HG03432 (cell line): ENCODE measurements around the gene CCDC141.
"Not testable (repeated sequence)": the region's sequence is repeated elsewhere in the genome, so short reads cannot be mapped to it uniquely, and the experiment has no call there.

Experiments used
- ATAC-seq: cut with Tn5 transposase; IDR thresholded peaks from one replicate; pipeline ENCODE4 v1.9.1; 2021; ENCODE audit warnings: mild to moderate bottlenecking, moderate library complexity; ENCODE audit not compliant: unreplicated experiment

CCDC141 gene

GRCh38 chr2:179045602-179046001 is 4.3 kb downstream of the CCDC141 start:
- ATAC-seq: not testable (repeated sequence)

GRCh38 chr2:179044500-179044899 is 5.4 kb downstream of the CCDC141 start:
- ATAC-seq: no peak

- ATAC-seq: peak; percentile 72
These were observed 12.1 kb downstream of the CCDC141 start for GRCh38 chr2:179037807-179038206.

GRCh38 chr2:179036353-179036905 is 13.5 kb downstream of the CCDC141 start:
- no peak for ATAC-seq

GRCh38 chr2:179031731-179032408 is 18.1 kb downstream of the CCDC141 start:
- ATAC-seq: peak; percentile 97

DNA sequence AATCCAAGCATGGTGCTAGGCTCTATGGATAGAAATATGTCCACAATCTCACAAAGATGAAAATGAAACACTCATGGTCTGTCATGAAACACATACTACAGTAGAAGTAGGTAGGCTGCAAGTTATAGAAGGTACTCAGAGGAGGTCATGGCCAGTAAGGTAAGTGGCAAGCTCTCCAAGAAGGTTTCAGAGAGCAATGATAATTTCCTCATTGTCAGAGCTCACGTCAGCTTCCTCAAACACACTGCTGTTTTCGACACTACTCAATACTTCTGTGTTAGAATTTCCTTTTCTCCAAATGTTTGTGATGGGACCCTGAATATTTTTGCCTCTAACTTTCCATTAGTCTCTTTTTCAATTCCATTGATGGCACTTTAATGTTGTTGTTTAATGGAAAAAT is 25.5 kb downstream of the CCDC141 start:
- ATAC-seq: no peak

GRCh38 chr2:179022685-179023084 is 27.3 kb downstream of the CCDC141 start:
- no peak for ATAC-seq

DNA sequence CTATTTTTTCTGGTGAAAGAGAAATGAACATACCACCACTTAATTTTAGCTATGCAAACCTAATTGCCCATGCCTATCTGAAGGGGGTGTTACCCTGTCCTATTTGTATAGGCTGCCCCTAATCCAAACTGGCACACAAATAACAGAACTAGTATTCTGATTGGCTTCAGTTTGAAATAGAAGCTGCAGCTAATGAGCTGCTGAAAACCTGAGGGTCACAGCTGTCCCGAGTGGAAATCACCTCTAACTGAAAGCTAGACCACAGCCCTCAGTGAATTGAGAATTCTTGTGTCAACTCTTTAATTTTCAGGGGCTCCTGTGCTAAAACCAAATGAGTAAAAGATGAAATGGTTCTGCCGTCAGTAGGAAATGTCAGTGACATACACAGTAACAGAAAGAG is 28.7 kb downstream of the CCDC141 start:
- ATAC-seq: peak; percentile 84

- peak; percentile 61 for ATAC-seq
These were observed 29.7 kb downstream of the CCDC141 start for GRCh38 chr2:179020156-179020750.

- no peak for ATAC-seq
These were observed 30.7 kb downstream of the CCDC141 start for GRCh38 chr2:179019260-179019659.

- ATAC-seq: no peak
These were observed 32.1 kb downstream of the CCDC141 start for GRCh38 chr2:179017773-179018357.

DNA sequence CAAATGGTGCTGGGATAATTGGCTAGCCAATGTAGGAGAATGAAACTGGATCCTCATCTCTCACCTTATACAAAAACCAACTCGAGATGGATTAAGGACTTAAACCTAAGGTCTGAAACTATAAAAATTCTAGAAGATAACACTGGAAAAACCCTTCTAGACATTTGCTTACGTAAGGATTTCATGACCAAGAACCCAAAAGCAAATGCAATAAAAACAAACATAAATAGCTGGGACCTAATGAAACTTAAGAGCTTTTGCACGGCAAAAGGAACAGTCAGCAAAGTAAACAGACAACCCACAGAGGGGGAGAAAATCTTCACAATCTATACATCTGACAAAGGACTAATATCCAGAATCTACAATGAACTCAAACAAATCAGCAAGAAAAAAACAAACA is 35.7 kb downstream of the CCDC141 start:
- not testable (repeated sequence) for ATAC-seq

GRCh38 chr2:179005976-179006375 is 44.0 kb downstream of the CCDC141 start:
- no peak for ATAC-seq

- ATAC-seq: no peak
These were observed 50.5 kb downstream of the CCDC141 start for GRCh38 chr2:178999476-178999875.

DNA sequence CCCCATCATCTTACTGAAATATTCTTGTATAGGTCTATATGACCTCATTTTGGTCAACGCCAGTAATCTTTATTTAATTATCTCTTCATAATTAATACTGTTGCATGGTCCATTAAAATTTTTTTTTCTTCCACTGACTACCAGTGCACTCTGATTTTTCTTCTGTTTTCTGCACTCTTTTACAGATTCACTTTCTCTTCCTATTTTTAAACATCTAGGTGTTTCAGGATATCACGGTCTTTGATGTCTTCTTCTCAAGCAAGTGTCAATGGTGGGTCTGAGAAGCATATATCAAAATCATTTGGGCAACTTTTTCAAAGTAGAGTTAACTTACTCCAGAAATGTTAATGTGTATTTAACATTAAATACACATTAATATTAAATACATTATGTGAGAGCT is 51.4 kb downstream of the CCDC141 start:
- peak; percentile 78 for ATAC-seq

- ATAC-seq: no peak
These were observed 52.5 kb downstream of the CCDC141 start for GRCh38 chr2:178997477-178997876.

DNA sequence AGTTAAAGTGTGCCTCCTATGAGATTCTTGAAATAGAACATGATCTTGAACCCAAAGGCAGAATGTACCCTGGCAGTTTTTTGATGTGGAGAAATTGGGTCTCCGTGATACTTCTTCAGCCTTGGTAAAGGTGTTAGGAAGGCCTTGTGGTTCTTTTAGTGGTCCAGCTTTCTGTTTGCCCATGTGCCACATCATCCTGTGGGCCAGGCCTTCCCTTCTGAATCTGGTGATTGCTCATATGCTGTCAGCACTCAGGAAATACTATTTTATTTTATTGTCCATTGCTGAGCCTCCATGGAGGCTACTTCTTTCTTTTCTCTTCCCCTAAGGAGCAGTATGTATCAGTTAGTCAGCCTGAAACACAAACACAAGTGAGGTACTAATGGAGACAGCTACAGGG is 52.9 kb downstream of the CCDC141 start:
- no peak for ATAC-seq

DNA sequence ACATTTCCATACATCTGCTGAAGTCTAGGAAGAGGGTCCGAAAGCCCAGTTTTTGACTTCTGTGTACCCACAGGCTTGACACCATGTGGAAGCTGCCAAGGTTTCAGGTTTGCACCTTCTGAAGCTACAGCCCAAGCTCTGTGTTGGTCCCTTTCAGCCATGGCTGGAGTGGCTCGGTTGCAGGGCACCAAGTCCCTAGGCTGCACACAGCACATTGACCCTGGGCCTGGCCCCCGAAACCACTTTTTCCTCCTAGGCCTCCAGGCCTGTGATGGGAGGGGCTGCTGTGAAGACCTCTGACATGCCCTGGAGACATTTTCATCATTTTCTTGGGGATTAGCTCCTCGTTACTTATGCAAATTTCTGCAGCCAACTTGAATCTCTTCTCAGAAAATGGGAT is 55.7 kb downstream of the CCDC141 start:
- no peak for ATAC-seq

GRCh38 chr2:178993788-178994187 is 56.1 kb downstream of the CCDC141 start:
- no peak for ATAC-seq

- ATAC-seq: not testable (repeated sequence)
These were observed 57.2 kb downstream of the CCDC141 start for GRCh38 chr2:178992719-178993118.

- peak; percentile 90 for ATAC-seq
These were observed 59.2 kb downstream of the CCDC141 start for GRCh38 chr2:178990533-178991241.
